ENCODE measurements around the gene GPR6. TPM values are rescaled to one million over a fixed set of nuclear protein-coding genes. Genes with fewer than 3 reads are reported as not detected.

Gene GPR6
- not detected in 5 replicates for total RNA-seq (2022; extraction: Qiagen RNA extraction)

GRCh38 chr6:109978174-109979032 is at the start of gene GPR6:
Gene GPR6 (plus strand): TSS chr6:109978311. CDS start chr6:109979113, 802 bp downstream.

Other genes starting within 250 kb of the GPR6 start
- 10.0 to 11.0 TPM (median 10.5 TPM) in 5 replicates for gene WASF1, start 201.4 kb downstream of the GPR6 start, total RNA-seq (2022; extraction: Qiagen RNA extraction)
- gene CDC40, start 202.1 kb downstream of the GPR6 start, total RNA-seq (2022; extraction: Qiagen RNA extraction) = 6.6 to 9.3 TPM (median 8.1 TPM) in 5 replicates